Measurements from ENCODE around the gene DAPP1.
"Not testable (repeated sequence)": the region's sequence is repeated elsewhere in the genome, so short reads cannot be mapped to it uniquely, and the experiment has no call there.

DAPP1 gene

GRCh38 chr4:99816545-99817308, at the start of gene DAPP1:
Gene DAPP1 (plus strand): TSS chr4:99816827. CDS start chr4:99816914, 87 bp downstream.
- no peak for DNase-seq

- DNase-seq = not testable (repeated sequence)
Measured at GRCh38 chr4:99770842-99771241, 45.8 kb upstream of the DAPP1 start.

DNA sequence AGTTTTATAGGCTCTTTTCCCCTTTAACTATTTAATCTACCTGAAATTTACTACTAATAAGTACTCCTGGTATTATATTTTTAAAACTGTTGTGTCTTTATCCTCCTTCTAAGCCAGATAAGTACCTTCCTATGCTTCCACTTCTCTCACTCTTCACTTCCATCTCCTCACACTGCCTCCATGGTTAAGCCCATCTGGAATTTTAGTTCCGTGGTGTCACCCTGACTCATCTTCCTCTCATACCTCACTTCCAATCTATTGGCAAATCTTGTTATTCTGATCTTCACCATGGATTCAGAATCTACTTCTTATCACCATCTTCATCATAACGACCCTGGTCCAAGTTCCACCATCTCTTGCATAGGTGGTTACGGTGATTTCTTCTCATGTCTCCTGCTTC, 32.7 kb upstream of the DAPP1 start:
- no peak for DNase-seq

DNA sequence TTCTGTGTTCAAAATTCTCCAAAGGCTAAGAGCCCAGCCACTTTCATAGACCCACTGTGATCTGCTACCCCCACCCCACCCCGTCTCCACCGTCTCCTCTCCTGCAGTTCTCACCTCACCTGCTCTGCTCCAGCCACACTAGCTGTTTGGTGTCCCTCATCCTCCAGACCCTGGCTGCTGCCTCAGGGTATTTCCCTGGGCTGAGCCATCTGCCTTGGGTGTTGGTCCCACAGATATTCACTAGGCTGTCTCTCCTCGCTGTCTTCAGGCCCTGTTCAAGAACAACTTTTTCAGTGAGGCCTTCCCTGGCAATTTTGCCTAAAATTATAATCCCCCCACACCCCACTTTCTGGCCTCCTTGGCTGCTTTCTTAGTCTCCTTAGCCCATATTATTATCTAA, 31.8 kb upstream of the DAPP1 start:
- DNase-seq = no peak

DNA sequence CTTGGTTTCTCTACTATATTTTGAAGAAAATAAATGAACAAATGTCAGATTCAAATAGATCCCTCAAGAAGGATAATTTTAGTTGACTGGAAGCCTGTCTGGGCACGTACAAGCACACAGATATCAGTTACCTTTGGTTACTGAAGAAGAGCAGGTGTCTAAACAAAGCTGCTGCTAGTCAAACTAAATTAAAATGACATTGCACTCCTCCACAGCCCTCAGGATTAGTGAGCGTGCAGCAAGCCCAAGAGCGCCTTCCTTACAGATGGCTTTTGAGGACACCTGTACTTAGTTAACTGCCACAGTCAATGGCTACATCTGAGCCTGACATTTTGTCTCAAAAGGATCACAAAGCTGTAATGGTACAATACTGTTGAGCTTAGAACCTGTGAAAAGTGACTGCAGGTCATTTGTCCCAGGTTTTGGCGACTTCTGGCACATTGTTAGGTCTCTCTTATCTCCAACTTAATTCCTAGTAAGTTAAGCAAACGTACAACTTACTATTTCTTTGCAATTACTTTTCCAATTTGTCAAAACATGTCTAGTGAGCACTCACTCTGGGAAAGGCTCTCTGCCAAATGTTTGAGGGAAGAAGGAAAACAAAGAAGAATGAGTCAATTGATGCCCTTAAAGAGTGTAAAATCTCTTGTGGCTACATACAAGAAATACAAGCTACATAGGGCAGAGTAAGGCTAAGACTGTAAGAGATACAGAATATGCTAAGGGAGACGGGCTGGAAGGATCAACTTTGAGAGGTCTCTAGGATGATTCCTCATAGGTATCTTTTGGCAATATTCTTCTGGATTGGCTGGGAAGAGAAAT, 25.6 kb upstream of the DAPP1 start:
- DNase-seq = no peak

- no peak for DNase-seq
Measured at GRCh38 chr4:99800332-99801004, 16.2 kb upstream of the DAPP1 start.

GRCh38 chr4:99801005-99801699, 15.5 kb upstream of the DAPP1 start:
- DNase-seq = no peak

- no peak for DNase-seq
Measured at GRCh38 chr4:99803566-99804101, 13.0 kb upstream of the DAPP1 start.

- DNase-seq = no peak
Measured at GRCh38 chr4:99806545-99806944, 10.1 kb upstream of the DAPP1 start.

- no peak for DNase-seq
Measured at GRCh38 chr4:99807666-99808065, 9.0 kb upstream of the DAPP1 start.

DNA sequence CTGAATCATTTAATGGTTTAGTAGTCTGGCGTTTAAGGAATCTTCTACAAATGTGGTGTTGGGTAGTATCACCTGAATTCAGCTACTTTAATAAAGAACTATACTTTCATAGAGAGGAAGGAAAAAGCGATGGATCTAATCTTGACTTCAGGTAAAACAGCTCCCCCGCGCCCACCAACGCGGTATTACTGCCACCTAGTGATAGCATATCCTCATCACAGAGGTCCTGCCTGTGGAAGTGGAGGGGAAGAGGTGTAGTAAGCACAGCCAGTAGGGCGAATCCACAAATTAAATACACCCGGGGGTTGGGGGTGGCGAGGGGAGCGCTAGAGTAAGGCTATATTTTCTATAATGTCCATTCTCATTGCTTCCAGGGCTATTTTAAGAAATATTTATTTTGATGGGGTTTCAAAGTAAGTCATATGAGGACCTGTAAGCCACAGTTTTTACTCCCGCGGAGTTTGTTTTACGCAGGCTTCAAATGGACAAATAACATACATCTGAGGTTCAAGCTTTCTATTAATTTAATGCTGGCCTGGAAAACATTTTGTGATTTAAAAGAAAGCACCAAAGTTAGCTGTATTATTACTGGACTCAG, 8.3 kb upstream of the DAPP1 start:
- DNase-seq = no peak

DNA sequence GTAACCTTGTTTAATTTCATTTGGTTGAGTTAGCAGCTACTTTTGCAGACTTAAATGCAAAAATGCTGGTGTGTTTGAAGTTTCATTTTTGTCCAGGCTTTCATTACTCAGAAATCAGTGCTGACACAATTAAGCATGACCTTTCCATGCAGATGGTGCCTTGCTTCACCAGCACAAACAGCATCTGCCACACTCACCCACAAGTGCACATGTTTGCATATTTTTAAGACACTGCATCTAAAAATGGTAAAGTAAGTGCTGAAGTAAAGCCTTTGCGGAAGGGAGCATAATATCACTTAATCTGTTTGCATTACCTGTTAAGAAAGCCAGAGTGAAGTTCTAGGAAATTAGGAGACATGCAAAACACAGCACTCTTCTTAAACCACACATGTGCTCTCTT, 7.3 kb upstream of the DAPP1 start:
- no peak for DNase-seq

DNA sequence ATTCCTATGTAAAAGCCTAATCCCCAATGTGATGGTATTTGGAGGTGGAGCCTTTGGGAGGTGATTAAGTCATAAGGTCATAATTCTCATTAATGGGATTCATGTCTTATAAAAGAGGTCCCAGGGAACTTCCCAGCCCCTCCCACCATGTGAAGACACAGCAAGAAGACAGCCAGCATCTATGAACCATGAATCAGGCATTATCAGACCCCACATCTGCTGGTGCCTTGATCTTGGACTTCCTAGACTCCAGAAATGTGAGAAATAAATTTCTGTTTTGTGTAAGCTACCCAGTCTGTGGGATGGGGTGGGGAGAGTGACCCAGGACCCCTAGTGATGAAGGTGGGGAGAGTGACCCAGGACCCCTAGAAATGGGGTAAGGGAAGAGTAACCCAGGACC, 6.1 kb upstream of the DAPP1 start:
- DNase-seq = no peak

DNA sequence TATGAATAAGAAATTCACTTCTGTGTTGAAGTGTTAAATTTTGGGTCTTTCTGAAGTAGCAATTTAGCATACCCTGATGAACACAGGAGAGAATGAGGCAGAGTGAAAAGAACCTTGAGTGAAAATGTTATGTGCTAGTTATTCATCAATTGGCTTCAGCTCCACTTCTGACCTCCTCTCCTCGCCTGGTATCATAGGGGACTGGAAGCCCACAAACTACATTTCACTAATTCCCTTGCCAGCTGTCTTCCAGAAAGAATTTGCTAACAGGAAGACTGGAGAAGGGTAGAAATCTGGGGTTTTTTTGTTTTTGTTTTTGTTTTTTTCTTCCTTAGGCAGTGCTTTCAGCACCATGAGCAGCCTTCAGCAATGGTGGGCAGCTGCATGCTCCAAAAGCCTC, 5.5 kb upstream of the DAPP1 start:
- no peak for DNase-seq

- DNase-seq = no peak
Measured at GRCh38 chr4:99811850-99812249, 4.8 kb upstream of the DAPP1 start.

- no peak for DNase-seq
Measured at GRCh38 chr4:99815597-99816011, 1.0 kb upstream of the DAPP1 start.

DNA sequence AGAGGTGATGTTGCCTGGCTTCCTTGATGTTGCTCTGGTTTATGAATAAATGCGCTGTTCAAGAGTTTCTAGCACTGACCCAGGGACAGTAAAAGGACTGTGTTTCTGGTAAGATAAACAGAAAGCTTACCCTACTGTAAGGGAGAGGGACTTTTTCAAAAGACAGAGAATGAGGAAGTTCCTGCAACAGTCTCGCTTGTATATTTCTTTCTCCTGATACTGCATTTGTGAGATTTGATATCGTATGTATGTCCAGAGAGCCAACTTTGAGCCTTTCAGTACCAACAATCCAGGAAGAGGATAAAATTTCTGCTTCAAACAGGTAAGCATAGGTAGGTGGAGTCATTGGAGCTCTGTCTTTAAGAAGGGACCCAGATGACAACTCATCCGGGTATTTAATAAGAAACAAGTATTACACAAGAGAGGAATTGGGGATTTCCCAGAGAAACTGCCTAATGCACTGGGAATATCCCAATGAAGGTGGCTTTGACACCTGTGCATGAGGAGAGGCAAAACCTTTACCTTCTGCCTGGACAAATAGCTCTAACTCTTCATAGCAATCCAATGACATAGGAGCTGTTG, 773 bp downstream of the DAPP1 start:
- DNase-seq = no peak

- no peak for DNase-seq
Measured at GRCh38 chr4:99818661-99819060, 2.0 kb downstream of the DAPP1 start.

DNA sequence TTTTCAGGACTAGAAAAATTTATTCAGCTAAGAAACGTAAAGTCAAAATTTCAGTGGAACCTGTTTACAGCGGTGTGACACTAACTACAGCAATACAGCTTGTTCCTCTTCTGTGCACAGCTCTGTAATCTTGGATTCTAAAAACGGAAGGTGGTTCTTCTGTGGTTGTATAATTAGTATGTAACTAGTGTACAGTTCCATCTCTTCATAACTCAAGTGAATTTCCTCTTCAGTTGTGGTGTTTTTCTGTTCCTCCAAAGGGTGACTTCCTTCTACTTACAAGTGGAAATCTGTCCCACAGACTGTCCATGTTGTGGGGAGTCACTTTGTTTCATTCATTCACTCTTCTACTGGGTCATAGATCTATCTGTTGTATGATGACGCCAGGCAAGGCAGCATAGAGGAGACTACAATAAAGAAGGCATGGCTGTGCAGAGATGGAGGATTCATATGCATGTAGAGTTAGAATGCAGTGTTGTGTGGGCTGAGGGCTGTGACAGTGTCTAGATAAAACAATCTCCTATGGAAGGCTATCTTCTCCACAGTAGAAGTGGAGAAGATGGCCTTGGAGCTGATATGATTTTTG, 5.4 kb downstream of the DAPP1 start:
- no peak for DNase-seq

GRCh38 chr4:99822734-99823133, 6.1 kb downstream of the DAPP1 start:
- no peak for DNase-seq

- DNase-seq = no peak
Measured at GRCh38 chr4:99824070-99824599, 7.5 kb downstream of the DAPP1 start.
